Calu3 (cell line): ENCODE measurements around the gene ARHGAP21. TPM values are rescaled to one million over a fixed set of nuclear protein-coding genes. Genes with fewer than 3 reads are reported as not detected.

Source experiments
- BruUV-seq: library from RNA; stranded (reverse); fragments of 400-500 nt; replicated peaks from 2 replicates; lab custom pipeline; 2021; lab: Mats Ljungman, UMichigan
- CTCF ChIA-PET: fragments of 300-600 bp; sonication (Branson Sonifier 250); formaldehyde crosslinking; loops from one replicate; lab custom pipeline; 2022; ENCODE audit warnings: antibody characterized with exemption; lab: Charles Lee
- DNase-seq: peaks from one replicate; pipeline ENCODE4 v3.0.0; 2022
- H3K27ac Mint-ChIP-seq: one replicate; pipeline ENCODE4 v1.8.0; 2022; ENCODE audit warnings: mixed read lengths; ENCODE audit not compliant: unreplicated experiment
- H3K27me3 Mint-ChIP-seq: one replicate; pipeline ENCODE4 v1.8.0; 2022; ENCODE audit warnings: mixed read lengths; ENCODE audit not compliant: unreplicated experiment
- H3K36me3 Mint-ChIP-seq: one replicate; pipeline ENCODE4 v1.8.0; 2022; ENCODE audit warnings: mild to moderate bottlenecking, moderate library complexity, mixed read lengths; ENCODE audit not compliant: insufficient read depth, unreplicated experiment
- H3K4me1 Mint-ChIP-seq: one replicate; pipeline ENCODE4 v1.8.0; 2022; ENCODE audit warnings: mild to moderate bottlenecking, low read depth, mixed read lengths; ENCODE audit not compliant: unreplicated experiment
- H3K4me3 Mint-ChIP-seq: one replicate; pipeline ENCODE4 v1.8.0; 2022; ENCODE audit warnings: mild to moderate bottlenecking, low read depth, moderate library complexity, mixed read lengths; ENCODE audit not compliant: unreplicated experiment
- H3K9me3 Mint-ChIP-seq: one replicate; pipeline ENCODE4 v1.8.0; 2022; ENCODE audit warnings: low read depth, mixed read lengths; ENCODE audit not compliant: unreplicated experiment
- CTCF ChIP-seq: fragments of 200-600 bp; IDR thresholded peaks from one replicate; pipeline ENCODE4 v1.8.0; 2022; ENCODE audit warnings: antibody characterized with exemption; ENCODE audit not compliant: unreplicated experiment
- intact Hi-C: fragments of 100-400 bp; cut with micrococcal nuclease; formaldehyde crosslinking; loops from one replicate; pipeline ENCODE4 v1.10.0; 2022; ENCODE audit not compliant: unreplicated experiment
- total RNA-seq: library from RNA; stranded (reverse); gene quantifications from 2 replicates; pipeline ENCODE4 v1.2.3, GENCODE V29; 2022

Gene ARHGAP21
- total RNA-seq, 1 experiment from 2014 or later = 67.5 TPM

GRCh38 chr10:24697080-24697479, 26.6 kb downstream of the ARHGAP21 start:
- Mint-ChIP-seq H3K27me3 (no peaks in the 10 kb centered on the region), H3K4me1 (peaks cover 19% of the 10 kb centered on the region), H3K9me3 (no peaks in the 10 kb centered on the region), H3K36me3 (peaks cover 9% of the 10 kb centered on the region), H3K4me3 (no peak overlapping the region), H3K27ac (no peak overlapping the region)
- intact Hi-C loops = no loop called here
- BruUV-seq = no TSS peak
- no peak for DNase-seq
- CTCF ChIA-PET = no interaction called here
- TF ChIP-seq CTCF = no peak

GRCh38 chr10:24695452-24695851, 28.2 kb downstream of the ARHGAP21 start:
- no peak for TF ChIP-seq CTCF
- Mint-ChIP-seq H3K4me3 (no peak overlapping the region), H3K9me3 (no peaks in the 10 kb centered on the region), H3K27ac (no peak overlapping the region), H3K36me3 (peaks cover 9% of the 10 kb centered on the region), H3K4me1 (peaks cover 11% of the 10 kb centered on the region), H3K27me3 (no peaks in the 10 kb centered on the region)
- intact Hi-C loops = no loop called here
- no TSS peak for BruUV-seq
- no peak for DNase-seq
- CTCF ChIA-PET = interaction anchor here (0.7 to 1.5 kb wide), 3 partner anchors 10 to 180 kb away, joined by 3 to 5 read pairs (median 3); no protein-coding TSS in a partner anchor

- no peak for DNase-seq
- Mint-ChIP-seq H3K4me3 (no peak overlapping the region), H3K36me3 (peaks cover 9% of the 10 kb centered on the region), H3K27me3 (no peaks in the 10 kb centered on the region), H3K4me1 (no peaks in the 10 kb centered on the region), H3K9me3 (no peaks in the 10 kb centered on the region), H3K27ac (no peak overlapping the region)
- no TSS peak for BruUV-seq
- intact Hi-C loops = no loop called here
- TF ChIP-seq CTCF = no peak
- CTCF ChIA-PET = no interaction called here
These were observed 29.6 kb downstream of the ARHGAP21 start for GRCh38 chr10:24694086-24694485.

GRCh38 chr10:24690961-24691512, 32.6 kb downstream of the ARHGAP21 start:
- Mint-ChIP-seq H3K4me1 (no peaks in the 10 kb centered on the region), H3K4me3 (no peak overlapping the region), H3K27ac (no peak overlapping the region), H3K9me3 (no peaks in the 10 kb centered on the region), H3K27me3 (no peaks in the 10 kb centered on the region), H3K36me3 (peaks cover 7% of the 10 kb centered on the region)
- TF ChIP-seq CTCF = no peak
- intact Hi-C loops = no loop called here
- no TSS peak for BruUV-seq
- no peak for DNase-seq
- CTCF ChIA-PET = no interaction called here
